OCI-LY7 (cell line): Measurements from ENCODE around the gene PRKAG2. TPM values are rescaled to one million over a fixed set of nuclear protein-coding genes. Genes with fewer than 3 reads are reported as not detected.

Source experiments
- BruUV-seq: library from RNA; stranded (reverse); fragments of 400-500 nt; replicated peaks from 2 replicates; lab custom pipeline; 2021; lab: Mats Ljungman, UMichigan
- CTCF ChIA-PET: fragments of 300-600 bp; sonication (Branson Sonifier 250); formaldehyde crosslinking; loops from one replicate; lab custom pipeline; 2022; ENCODE audit warnings: antibody characterized with exemption; ENCODE audit not compliant: unreplicated experiment; lab: Charles Lee
- POLR2A ChIA-PET: fragments of 300-600 bp; sonication (Branson Sonifier 250); formaldehyde crosslinking; loops from one replicate; lab custom pipeline; 2022; ENCODE audit warnings: antibody characterized with exemption; lab: Charles Lee
- DNase-seq: peaks from one replicate; pipeline ENCODE4 v3.0.0-alpha.2; 2015; ENCODE audit warnings: low spot score
- H2AFZ ChIP-seq: fragments of 200-600 bp; sonication (generic), shearing (Covaris generic); 2 replicates; pipeline ENCODE4 v1.6.1; 2014; ENCODE audit warnings: mild to moderate bottlenecking, antibody characterized with exemption, low read length, moderate library complexity
- H3K27ac ChIP-seq: fragments of 200-600 bp; sonication (generic); 2 replicates; pipeline ENCODE4 v1.5.1; 2014; ENCODE audit warnings: mixed run types, low read depth, mild to moderate bottlenecking, moderate library complexity, low read length, inconsistent platforms; ENCODE audit not compliant: poor library complexity, severe bottlenecking
- H3K36me3 ChIP-seq: fragments of 200-600 bp; sonication (generic); 2 replicates; pipeline ENCODE4 v1.6.1; 2014; ENCODE audit warnings: mild to moderate bottlenecking, antibody characterized with exemption, low read length, moderate library complexity, mixed read lengths; ENCODE audit not compliant: insufficient read depth
- H3K4me1 ChIP-seq: fragments of 200-600 bp; sonication (generic); 2 replicates; pipeline ENCODE4 v1.5.1; 2014; ENCODE audit warnings: mild to moderate bottlenecking, low read length; ENCODE audit not compliant: insufficient read depth, poor library complexity, severe bottlenecking
- H3K4me2 ChIP-seq: fragments of 200-600 bp; sonication (generic); 2 replicates; pipeline ENCODE4 v1.6.1; 2014; ENCODE audit warnings: mild to moderate bottlenecking, low read length
- H3K4me3 ChIP-seq: fragments of 200-600 bp; sonication (generic); 2 replicates; pipeline ENCODE4 v1.5.1; 2014; ENCODE audit warnings: mild to moderate bottlenecking, low read depth, low read length; ENCODE audit not compliant: poor library complexity, severe bottlenecking
- H3K79me2 ChIP-seq: fragments of 200-600 bp; sonication (generic); 2 replicates; pipeline ENCODE4 v1.6.1; 2016; ENCODE audit warnings: low read depth, mild to moderate bottlenecking, low read length, moderate library complexity, mixed read lengths; ENCODE audit not compliant: insufficient read depth
- H3K9me2 ChIP-seq: fragments of 200-600 bp; sonication (generic); 2 replicates; pipeline ENCODE4 v1.6.1; 2016; ENCODE audit warnings: mild to moderate bottlenecking, low read length, mixed read lengths; ENCODE audit not compliant: insufficient read depth
- H3K9me3 ChIP-seq: fragments of 200-600 bp; sonication (generic); 2 replicates; pipeline ENCODE4 v1.6.1; 2014; ENCODE audit warnings: mild to moderate bottlenecking, mixed run types, low read length, mixed read lengths
- H4K20me1 ChIP-seq: fragments of 200-600 bp; sonication (generic); 2 replicates; pipeline ENCODE4 v1.6.1; 2014; ENCODE audit warnings: mild to moderate bottlenecking, antibody characterized with exemption, low read length, moderate library complexity, mixed read lengths; ENCODE audit not compliant: insufficient read depth
- CTCF ChIP-seq: fragments of 200-600 bp; sonication (generic); conservative IDR thresholded peaks from 2 replicates; pipeline ENCODE4 v1.5.1; 2014; ENCODE audit warnings: mild to moderate bottlenecking, antibody characterized with exemption, low read length, moderate library complexity, mixed read lengths
- EZH2phosphoT487 ChIP-seq: fragments of 200-600 bp; sonication (generic); IDR thresholded peaks from 2 replicates; pipeline ENCODE4 v1.6.1; 2018; ENCODE audit warnings: low read depth, borderline replicate concordance, mild to moderate bottlenecking, mixed run types, antibody characterized with exemption, low read length, moderate library complexity, mixed read lengths
- intact Hi-C: fragments of 100-400 bp; cut with micrococcal nuclease; formaldehyde crosslinking; loops from one replicate; pipeline ENCODE4 v1.10.0; 2022; ENCODE audit not compliant: unreplicated experiment
- total RNA-seq, 2 experiments: library from RNA; depleted of rRNA in 1 of 2; stranded (reverse); fragments of >200 nt in 1 of 2; shearing (Covaris generic) in 1 of 2; gene quantifications; 2 replicates each; pipeline ENCODE4 v1.2.3, GENCODE V29; 2014 to 2022

Gene PRKAG2
- total RNA-seq, 2 experiments from 2014 or later = 1.2 to 5.1 TPM

GRCh38 chr7:151886783-151887182 is 9.9 kb upstream of the PRKAG2 start:
- no peak for TF ChIP-seq EZH2phosphoT487
- no peak for TF ChIP-seq CTCF
- Histone ChIP-seq H3K9me2 (no peaks in the 10 kb centered on the region), H3K4me2 (no peak overlapping the region), H3K36me3 (no peaks in the 10 kb centered on the region), H3K9me3 (no peaks in the 10 kb centered on the region), H3K79me2 (no peaks in the 10 kb centered on the region), H2AFZ (no peak overlapping the region), H3K4me3 (no peak overlapping the region), H4K20me1 (no peaks in the 10 kb centered on the region), H3K27ac (no peak overlapping the region), H3K4me1 (no peaks in the 10 kb centered on the region)
- intact Hi-C loops = no loop called here
- CTCF ChIA-PET = no interaction called here
- DNase-seq = no peak
- no TSS peak for BruUV-seq
- POLR2A ChIA-PET = no interaction called here

GRCh38 chr7:151885202-151885580 is 8.3 kb upstream of the PRKAG2 start:
- no peaks in the 10 kb centered on the region for H3K36me3 ChIP-seq
- BruUV-seq = no TSS peak
- POLR2A ChIA-PET = no interaction called here
- H3K4me1 ChIP-seq = no peaks in the 10 kb centered on the region
- DNase-seq = no peak
- no peak overlapping the region for H3K4me2 ChIP-seq
- TF ChIP-seq CTCF (no peak), EZH2phosphoT487 (no peak)
- H4K20me1 ChIP-seq = no peaks in the 10 kb centered on the region
- no peaks in the 10 kb centered on the region for H3K79me2 ChIP-seq
- H3K9me2 ChIP-seq = no peaks in the 10 kb centered on the region
- no peak overlapping the region for H3K27ac ChIP-seq
- CTCF ChIA-PET = no interaction called here
- H2AFZ ChIP-seq = no peak overlapping the region
- no peak overlapping the region for H3K4me3 ChIP-seq
- intact Hi-C loops = no loop called here
- H3K9me3 ChIP-seq = no peaks in the 10 kb centered on the region

- H3K4me3 ChIP-seq = no peak overlapping the region
- intact Hi-C loops = no loop called here
- no peak overlapping the region for H3K27ac ChIP-seq
- TF ChIP-seq EZH2phosphoT487 (no peak), CTCF (no peak)
- H2AFZ ChIP-seq = no peak overlapping the region
- H3K79me2 ChIP-seq = no peaks in the 10 kb centered on the region
- POLR2A ChIA-PET = no interaction called here
- H3K4me1 ChIP-seq = no peaks in the 10 kb centered on the region
- no peaks in the 10 kb centered on the region for H3K9me3 ChIP-seq
- DNase-seq = no peak
- CTCF ChIA-PET = no interaction called here
- no peaks in the 10 kb centered on the region for H4K20me1 ChIP-seq
- no peak overlapping the region for H3K4me2 ChIP-seq
- H3K9me2 ChIP-seq = no peaks in the 10 kb centered on the region
- no peaks in the 10 kb centered on the region for H3K36me3 ChIP-seq
- no TSS peak for BruUV-seq
Measured at GRCh38 chr7:151884312-151885201, 7.6 kb upstream of the PRKAG2 start.
